Stimulated activated CD4-positive, alpha-beta T cell treated with anti-CD3 and anti-CD28 coated beads, Interleukin-4, amount 100 ng/mL, for 48 hours (primary cell): Measurements from ENCODE around the gene KNG1.
A peak's percentile ranks its signal among the peaks of the same experiment; 100 is the strongest.
"Not testable (repeated sequence)": the region's sequence is repeated elsewhere in the genome, so short reads cannot be mapped to it uniquely, and the experiment has no call there.

Source experiments
- DNase-seq, 2 donors: peaks; one replicate each; pipeline ENCODE4 v3.0.0-alpha.2; 2020; ENCODE audit warnings: low read depth in 2 of 2

KNG1 gene

DNA sequence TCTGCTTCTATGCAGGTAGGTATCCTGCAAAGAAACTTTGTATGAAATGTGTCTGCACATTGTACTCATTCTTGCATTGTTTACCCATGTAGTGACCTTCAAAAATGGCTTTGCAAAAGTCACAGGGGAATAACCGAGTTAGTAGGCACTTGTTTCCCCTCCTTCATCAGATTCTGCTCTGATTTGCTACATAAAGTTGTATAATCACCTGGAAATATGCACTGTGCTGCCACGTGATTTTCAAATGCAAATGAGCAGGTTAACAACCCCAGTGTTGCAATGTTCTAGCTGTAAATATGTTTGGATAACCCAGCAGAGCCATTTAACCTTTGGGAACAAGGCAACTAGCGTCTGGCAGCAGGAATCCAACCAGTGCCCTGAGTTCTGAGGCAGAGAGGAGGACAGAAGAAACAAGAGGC lies at the start of gene KNG1:
KNG1 (plus strand) TSS at position 321 of the 419 bp plus-strand sequence. CDS start 184 bp downstream, outside the sequence.
- DNase-seq = no peak

DNA sequence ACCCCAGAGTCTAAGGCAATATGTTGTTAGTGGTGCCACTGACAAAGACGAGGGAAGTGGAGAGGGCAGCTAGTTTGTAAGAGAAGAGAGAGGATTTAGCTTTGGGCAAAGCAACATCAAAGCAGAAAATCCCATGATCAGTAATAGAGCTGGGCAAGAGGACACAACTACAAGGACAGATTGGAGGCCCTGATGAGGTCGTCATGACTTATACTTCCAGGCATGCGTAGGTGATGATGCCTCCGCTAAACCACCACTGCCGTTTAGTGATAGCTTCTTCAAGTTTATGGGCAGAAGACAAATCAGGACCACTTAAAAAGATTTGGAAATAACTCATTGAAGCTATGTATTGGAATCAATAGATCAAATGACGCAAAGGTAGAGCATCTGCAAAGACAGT lies 48.7 kb upstream of the KNG1 start:
- DNase-seq = no peak

DNA sequence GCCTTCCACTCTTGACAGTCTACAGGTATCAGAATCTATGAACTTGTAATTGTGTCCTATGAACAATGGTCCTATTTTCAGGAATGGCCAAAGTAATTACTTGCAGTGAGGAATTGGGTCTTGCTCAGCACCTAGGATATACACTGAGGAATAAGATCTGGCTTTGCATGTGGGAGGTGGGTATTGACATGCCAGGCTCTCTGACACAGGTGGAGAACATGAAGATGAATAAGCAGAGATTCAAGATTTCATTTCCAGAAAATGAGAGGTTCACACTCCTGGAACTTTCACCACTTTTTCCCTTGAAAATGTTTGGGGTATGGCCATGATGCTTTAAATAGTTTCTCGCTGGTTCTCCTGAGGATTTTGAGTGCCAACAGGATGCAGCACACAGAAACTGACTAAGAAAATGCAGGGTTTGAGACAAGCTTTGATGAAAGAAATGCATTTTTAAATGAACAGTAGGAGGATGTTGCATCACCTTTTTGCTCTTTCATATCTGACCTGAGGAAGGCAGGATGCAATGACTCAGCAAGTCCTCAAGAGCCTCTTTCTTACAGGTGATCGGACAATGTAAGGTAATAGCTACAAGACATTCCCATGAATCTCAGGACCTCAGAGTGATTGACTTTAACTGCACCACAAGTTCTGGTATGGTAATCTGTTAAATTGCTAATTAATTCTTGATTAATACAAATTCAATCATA lies 47.6 kb upstream of the KNG1 start:
- DNase-seq = no peak

DNA sequence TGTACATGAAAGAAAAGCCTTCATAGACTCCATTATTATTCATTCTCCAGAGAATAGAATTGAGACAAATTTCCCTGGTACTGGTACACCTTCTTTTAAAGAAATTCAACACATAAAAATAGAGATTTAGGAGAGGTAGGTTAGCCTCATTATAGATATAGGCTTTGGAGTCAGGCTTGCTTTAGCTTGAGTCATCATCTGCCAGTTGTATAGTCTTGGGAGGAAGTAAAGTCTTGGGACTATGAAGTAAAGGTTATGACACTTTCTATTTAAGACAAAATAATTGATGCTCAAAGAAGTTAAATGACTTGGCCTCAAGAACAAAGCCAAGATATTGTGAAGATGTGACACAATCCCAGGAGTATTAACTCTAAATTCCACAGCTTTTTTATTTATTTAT lies 47.0 kb upstream of the KNG1 start:
- no peak for DNase-seq

DNA sequence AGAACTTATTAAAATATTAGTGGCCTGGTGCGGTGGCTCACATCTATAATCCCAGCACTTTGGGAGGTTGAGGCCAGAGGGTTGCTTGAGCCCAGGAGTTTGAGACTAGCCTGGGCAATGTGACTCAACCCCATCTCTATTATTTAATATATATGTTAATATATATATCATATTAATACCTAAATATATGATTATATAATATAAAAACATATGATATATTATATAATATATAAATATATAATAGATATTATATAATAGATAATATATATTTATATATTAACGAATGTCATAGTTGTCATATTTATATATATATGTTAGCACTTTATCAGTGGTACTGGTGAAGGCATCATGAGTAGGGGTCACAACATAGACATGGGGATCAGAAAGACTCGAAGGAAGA lies 46.1 kb upstream of the KNG1 start:
- DNase-seq = no peak

DNA sequence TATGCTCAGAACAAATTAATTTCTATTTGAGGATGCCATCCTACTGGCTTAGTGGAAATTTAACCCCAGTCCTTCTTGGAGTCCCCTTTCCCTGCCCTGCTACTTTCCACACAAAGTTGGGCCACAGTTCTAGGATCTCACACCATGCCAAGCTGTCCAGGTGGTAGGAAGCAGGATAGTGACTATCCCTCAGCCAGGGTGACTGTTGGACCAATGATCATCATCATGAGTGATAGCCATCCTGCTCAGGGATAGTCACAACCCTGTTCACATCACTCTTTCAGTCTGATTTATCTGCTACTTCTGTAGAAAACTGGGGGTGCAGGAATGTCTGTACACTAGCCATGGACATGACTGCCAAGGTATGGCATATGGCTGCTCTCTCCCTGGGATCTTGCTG lies 38.6 kb upstream of the KNG1 start:
- DNase-seq = no peak

DNA sequence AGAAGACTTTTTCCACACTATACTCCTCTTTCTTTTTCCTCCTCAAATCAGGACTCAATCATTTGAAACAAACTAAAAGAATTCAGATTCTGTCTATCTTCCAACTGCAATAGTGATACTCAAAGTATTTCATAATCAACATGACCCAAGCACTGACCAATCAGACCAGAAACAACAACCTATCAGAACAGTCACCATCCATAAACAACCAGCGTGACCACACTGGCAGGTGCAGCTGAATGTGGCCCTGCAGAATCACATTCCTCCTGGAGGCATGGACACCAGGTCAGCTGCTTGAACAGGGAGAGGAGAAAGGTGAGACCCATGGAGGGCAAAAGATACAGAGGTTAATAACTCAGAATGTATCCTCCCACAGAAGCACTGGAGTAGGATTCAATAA lies 38.0 kb upstream of the KNG1 start:
- no peak for DNase-seq

DNA sequence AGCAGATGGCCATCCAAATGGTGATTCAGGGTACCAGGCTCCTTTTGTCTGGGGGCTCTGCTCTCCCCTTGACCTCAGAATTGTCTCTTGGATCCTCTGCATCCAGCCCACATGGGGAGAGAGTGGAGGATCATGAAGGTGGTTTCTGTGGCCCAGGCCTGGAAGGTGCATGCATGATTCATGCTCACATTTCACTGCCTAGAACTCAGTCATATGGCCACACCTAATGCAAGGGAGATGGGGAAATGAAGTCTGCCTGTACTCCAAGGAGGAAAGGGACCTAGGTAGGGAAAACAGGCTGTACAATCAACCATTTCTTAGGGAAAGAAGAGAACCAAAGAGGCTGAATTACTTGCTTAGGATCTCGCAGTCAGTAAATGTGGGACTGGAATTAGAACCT lies 36.3 kb upstream of the KNG1 start:
- no peak for DNase-seq

DNA sequence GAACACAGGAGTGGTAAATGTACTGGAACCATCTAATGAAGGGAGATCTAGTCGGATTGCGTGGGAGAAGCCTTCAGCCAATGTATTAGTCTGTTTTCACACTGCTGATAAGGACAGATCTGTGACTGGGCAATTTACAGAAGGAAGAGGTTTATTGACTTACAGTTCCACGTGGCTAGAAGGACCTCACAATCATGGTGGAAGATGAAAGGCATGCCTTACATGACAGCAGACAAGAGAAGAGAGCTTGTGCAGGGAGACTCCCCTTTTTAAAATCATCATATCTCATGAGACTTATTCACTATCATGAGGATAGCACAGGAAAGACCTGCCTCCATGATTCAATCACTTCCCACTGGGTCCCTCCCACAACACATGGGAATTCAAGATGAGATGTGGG lies 34.3 kb upstream of the KNG1 start:
- no peak for DNase-seq

DNA sequence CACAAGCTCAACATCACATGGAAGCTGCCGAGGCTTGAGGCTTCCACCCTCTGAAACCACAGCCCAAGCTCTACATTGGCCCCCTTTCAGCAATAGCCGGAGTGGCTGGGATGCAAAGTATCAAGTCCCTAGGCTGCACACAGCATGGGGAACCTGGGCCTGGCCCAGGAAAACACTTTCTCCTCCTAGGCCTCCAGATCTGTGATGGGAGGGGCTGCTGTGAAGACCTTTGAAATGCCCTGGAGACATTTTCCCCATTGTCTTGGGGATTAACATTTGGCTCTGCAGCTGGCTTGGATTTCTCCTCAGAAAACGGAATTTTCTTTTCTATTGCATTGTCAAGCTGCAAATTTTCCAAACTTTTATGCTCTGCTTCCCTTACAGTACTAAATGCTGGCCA lies 33.2 kb upstream of the KNG1 start:
- DNase-seq = no peak

DNA sequence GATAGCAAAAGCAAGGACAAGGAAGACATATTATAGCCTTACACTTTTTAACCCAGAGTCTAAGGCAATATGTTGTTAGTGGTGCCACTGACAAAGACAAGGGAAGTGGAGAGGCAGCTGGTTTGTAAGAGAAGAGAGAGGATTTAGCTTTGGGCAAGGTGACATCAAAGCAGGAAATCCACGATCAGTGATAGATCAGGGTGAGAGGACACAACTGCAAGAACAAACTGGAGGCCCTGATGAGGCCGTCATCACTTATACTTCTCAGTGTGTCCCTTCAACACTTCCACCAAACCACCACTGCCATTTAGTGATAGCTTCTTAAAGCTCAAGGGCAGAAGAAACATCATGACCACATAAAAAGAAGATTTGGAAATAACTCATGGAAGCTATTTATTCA lies 30.7 kb upstream of the KNG1 start:
- DNase-seq = not testable (repeated sequence)

DNA sequence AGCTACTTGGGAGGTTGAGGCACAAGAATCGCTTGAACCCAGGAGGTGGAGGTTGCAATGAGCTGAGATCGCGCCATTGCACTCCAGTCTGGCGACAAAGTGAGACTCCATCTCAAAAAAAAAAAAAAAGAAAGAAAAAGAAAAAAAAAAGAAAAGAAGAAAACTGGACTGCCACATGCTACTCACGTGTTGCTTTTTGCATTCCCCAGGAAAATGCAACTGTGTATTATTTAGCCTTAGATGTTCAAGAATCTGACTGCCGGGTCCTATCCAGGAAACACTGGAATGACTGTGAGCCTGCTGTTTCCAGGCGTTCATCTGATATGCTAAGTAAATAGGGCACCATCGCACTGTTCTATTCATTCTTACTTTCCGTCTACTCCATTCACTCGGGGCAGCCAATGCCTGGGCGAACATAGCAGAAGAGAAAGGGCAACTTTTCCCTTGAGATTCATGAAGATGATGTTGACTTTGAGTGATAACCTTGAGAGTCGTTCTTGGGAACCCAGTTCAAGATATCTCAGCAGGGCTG lies 30.0 kb upstream of the KNG1 start:
- no peak for DNase-seq

DNA sequence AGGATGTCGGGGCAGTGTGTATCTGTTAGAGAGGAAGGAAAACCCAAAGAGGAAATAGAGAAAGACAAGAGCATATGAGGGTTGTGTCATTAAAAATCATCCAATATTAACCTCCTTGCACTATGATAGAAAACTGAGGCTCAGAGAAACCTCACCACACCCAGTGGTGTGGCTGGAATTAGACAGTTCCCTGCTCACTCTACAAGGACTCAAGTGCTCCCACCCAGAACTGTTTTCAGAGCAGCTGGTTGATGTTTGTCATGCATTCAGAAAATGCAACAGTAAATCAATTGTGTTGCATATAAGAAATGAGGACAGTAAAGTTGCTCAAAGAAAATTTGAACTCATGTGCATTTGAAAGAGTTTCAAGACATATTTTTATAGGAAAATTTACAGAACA lies 26.9 kb upstream of the KNG1 start:
- not testable (repeated sequence) for DNase-seq

DNA sequence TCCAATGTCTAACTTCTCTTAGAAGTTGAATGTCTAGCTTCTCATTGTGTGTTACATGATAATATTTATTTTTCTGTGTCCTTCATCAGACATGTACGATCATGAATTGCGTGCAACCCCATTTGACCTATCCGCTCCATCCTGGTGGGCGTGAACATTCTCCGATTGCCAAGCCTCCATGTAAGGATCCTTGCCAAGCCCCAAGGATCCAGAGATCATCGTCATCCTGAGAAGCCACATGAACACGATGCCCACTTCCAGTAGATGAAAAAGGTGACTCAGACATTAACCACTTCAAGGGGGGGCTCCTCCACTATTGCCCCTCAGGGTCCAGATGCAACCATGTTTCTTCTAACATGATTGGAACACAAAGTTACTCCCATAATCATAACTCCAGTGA lies 25.5 kb upstream of the KNG1 start:
- no peak for DNase-seq

DNA sequence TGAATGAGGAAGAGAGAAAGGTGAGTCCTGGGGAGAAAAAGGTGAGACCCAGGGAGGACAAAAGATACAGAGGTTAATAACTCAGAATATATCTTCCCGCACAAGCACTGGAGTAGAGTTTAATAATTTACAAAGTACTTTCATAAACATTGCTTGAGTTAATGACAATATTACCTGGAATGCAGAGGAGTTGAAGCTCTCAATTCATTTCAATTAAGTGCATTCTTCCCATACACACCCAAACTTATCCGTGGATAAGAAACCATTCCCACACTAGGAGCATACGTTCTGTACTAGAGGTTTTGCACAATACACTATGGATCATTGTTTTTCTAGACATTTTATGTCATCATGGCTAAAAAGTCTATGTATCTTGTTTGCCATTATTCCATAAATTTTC lies 23.3 kb upstream of the KNG1 start:
- DNase-seq = no peak

DNA sequence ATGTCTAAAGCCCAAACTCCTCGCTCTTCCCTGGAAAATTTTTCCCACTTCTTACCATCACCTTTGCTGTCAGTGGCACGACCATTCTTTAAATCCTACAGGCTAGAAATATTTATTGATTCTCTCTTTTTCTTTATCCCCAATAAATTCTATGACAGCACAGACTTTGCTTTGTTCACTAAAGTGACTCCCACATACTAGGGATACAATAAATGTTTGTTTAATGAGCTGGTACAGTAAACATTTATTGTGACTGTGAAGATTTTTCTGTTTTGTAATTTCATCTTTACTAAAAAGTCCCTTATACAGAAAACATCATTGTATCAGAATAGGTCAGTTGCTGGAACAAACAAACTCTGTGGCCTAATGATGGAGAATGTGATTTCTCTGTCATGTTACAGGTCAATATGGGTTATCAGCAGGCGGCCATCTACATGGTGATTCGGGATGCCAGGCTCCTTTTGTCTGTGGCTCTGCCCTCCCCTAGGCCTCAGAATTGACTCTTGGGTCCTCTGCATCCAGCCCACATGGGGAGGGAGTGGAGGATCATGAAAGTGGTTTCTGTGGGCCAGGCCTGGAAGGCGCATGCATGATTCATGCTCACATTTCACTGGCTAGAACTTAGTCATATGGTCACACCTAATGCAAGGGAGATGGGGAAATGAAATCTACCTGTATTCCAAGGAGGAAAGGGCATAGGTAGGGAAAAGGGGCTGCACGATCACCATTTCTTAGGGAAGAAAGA lies 22.7 kb upstream of the KNG1 start:
- no peak for DNase-seq

DNA sequence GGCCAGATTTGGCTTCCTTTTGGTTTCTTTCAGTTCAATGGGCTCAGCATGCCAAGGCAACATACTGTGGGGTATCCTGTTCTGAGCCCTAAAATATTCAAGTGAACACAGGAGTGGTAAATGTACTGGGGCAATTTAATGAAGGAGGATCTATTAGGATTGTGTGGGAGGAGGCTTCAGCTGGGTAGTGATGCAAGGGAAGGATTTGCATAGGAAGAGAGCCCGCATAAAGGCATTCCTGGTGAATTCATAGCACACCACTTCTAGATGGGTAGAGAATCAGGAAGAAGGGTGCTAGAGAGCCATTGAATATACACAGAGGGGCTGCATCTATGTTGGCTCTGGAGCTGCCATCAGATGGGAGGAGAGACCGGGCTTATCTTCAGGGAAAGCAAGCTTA lies 20.6 kb upstream of the KNG1 start:
- no peak for DNase-seq

DNA sequence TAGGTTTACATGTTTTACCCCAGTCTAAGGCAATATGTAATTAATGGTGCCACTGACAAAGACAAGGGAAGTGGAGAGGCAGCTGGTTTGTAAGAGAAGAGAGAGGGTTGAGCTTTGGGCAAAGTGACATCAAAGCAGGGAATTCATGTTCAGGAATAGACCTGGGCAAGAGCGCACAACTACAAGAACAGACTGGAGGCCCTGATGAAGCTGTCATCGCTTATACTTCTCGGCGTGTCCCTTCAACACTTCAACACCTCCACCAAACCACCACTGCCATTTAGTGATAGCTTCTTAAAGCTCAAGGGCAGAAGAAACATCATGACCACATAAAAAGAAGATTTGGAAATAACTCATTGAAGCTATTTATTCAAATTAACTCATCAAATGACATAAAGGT lies 19.6 kb upstream of the KNG1 start:
- DNase-seq = no peak

DNA sequence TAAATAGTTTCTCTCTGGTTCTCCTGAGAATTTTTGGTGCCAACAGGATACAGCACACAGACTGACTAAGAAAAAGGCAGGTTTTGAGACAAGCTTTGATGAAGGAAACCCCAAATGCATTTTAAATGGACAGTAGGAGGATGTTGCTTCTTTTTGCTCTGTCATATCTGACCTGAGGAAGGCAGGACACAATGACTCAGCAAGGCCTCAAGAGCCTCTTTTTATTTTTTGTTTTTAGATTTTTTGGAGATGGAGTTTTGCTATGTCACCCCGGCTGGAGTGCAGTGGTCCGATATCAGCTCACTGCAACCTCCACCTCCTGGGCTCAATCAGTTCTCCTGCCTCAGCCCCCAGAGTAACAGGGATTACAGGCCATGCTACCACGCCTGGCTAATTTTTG lies 16.9 kb upstream of the KNG1 start:
- DNase-seq = no peak

DNA sequence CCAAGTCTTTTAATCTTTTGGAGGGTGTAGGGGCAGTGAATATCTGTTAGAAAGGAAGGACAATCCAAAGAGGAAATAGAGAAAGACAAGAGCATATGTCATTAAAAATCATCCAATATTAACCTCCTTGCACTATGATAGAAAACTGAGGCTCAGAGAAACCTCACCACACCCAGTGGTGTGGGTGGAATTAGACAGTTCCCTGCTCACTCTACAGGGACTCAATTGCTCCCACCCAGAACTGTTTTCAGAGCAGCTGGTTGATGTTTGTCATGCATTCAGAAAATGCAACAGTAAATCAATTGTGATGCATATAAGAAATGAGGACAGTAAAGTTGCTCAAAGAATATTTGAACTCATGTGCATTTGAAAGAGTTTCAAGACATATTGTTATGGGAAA lies 14.7 kb upstream of the KNG1 start:
- not testable (repeated sequence) for DNase-seq

DNA sequence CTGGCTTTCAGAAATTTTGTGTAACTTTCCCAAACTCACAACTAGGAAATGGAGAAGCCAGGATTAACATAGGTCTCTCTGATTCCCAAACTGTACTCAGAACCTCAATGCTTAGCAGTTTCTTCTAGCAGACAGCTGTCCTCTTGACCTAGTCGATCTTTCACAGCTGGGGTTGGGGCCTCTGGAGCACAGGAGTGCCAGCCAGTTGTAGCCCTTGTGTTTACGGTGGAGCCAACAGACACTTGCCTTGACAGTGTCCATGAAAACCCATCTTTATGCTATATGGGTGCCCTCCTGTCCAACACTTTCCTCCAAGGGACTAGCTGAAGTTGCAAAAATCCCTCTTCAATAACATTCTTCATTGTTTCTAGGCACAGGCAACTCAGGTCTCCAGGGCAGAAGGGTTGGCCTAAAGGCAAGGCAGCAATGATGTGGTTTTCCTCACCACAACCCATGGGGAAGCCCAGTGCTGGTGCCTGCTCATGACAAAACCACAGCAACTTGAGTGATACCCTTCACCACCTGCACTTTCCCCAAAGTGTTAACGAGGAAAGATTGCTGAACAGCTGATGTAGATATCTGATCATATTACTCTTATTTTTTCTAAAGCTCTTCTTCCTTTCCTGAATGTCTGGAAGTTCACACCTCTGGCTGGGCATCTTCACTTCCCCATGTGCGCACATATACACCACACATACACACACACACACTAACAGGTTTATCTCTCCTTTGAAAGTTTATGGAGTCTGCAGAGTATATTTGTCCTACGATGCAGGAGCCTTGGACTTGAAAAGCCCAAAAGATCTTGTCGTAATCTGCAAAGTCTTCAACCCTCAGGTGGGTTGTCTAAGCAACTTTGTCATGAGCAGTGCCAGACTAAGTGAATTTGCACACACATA lies 11.0 kb upstream of the KNG1 start:
- DNase-seq = peak; percentile 15 to 26

DNA sequence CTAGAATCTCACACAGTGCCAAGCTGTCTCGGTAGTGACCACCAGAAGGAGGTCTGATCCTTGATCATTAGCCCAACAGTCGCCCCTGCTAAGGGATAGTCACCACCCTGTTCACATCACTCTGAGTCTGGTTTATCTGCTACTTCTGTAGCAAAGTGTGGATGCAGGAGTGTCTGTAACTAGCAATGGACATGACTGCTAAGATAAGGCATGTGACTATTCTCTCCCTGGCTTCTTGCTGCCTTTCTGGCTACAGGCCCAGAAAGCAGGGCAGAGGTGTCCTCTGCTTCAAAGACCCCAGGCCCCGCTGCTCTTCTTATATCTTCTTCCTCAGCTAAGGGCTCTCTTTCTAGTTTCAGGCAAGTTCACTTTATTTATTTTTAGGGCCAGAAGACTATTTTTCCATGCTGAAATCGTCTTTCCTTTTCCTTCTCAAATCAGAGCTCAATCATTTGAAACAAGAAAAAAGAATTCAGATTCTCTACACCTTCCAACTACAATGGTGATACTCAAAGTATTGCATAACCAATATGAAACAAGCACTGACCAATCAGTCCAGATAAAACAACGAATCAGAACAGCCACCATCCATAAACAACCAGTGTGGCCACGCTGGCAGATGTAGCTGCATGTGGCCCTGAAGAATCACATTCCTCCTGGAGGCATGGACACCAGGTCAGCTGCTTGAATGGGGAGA lies 8.0 kb upstream of the KNG1 start:
- no peak for DNase-seq
